Esophagus squamous epithelium (tissue), 5 donors: Measurements from ENCODE around the gene MN1. TPM values are rescaled to one million over a fixed set of nuclear protein-coding genes. Genes with fewer than 3 reads are reported as not detected.
A peak's percentile ranks its signal among the peaks of the same experiment; 100 is the strongest.

Experiments used
- DNase-seq: peaks from one replicate; lab custom pipeline; 2025; lab: John Stamatoyannopoulos, UW
- H3K27ac ChIP-seq, 4 donors: fragments of 200-600 bp; sonication (generic); one replicate each; pipeline ENCODE4 v1.5.1; 2016 to 2019; ENCODE audit warnings: mild to moderate bottlenecking in 1 of 4
- H3K27me3 ChIP-seq, 4 donors: fragments of 200-600 bp; sonication (generic); 1 replicate in 3 of 4; 2 replicates in 1 of 4; pipeline versions ENCODE4 v1.5.1 to v1.6.0; 2017 to 2021; ENCODE audit warnings: antibody characterized with exemption in 1 of 4
- H3K36me3 ChIP-seq, 3 donors: fragments of 200-600 bp; sonication (generic); one replicate each; pipeline ENCODE4 v1.5.1; 2016 to 2019
- H3K4me1 ChIP-seq, 3 donors: fragments of 200-600 bp; sonication (generic); one replicate each; pipeline ENCODE4 v1.5.1; 2017 to 2019
- H3K4me3 ChIP-seq, 4 donors: fragments of 200-600 bp; sonication (generic); 1 replicate in 3 of 4; 2 replicates in 1 of 4; pipeline ENCODE4 v1.5.1; 2016 to 2019; ENCODE audit warnings: mild to moderate bottlenecking in 2 of 4, moderate library complexity in 1 of 4
- H3K9me3 ChIP-seq, 3 donors: fragments of 200-600 bp; sonication (generic); one replicate each; pipeline ENCODE4 v1.5.1; 2016 to 2019
- CTCF ChIP-seq, 6 experiments: fragments of 450-650 bp in 4 of 6; fragments of 200-600 bp in 2 of 6; sonication (generic) in 2 of 6; IDR thresholded peaks; one replicate each; pipeline ENCODE4 v1.5.1; 2016 to 2019; ENCODE audit warnings: antibody characterized with exemption in 6 of 6, mild to moderate bottlenecking in 4 of 6, moderate library complexity in 4 of 6
- POLR2A ChIP-seq, 4 donors: fragments of 450-650 bp; IDR thresholded peaks; one replicate each; pipeline ENCODE4 v1.6.1; 2017; ENCODE audit warnings: antibody characterized with exemption in 4 of 4, mild to moderate bottlenecking in 4 of 4, moderate library complexity in 3 of 4
- WGBS, 2 donors: methylation state at CpG; one replicate each; pipeline ENCODE4 v1.1.5; 2018; 5-methylcytosine and 5-hydroxymethylcytosine counted together
- intact Hi-C: fragments of 100-400 bp; cut with DNase I; formaldehyde crosslinking; loops from one replicate; pipeline ENCODE4 v1.15.0; 2022
- total RNA-seq, 4 donors: library from RNA; depleted of rRNA; stranded (reverse); fragments of >200 nt; gene quantifications; one replicate each; pipeline ENCODE4 v1.1.0, GENCODE V29; 2016
- donor health status: DM: yes; HTN: yes; CAD: no.

MN1 gene
- total RNA-seq, 4 donors from 2014 or later, result 2.0 to 6.9 (median 3.1) TPM

GRCh38 chr22:27757928-27758525 is 43.5 kb downstream of the MN1 start:
- Histone ChIP-seq H3K9me3 (no peaks in the 10 kb centered on the region), H3K4me1 (peaks cover 8 to 57% (median 20%) of the 10 kb centered on the region in 3 donors), H3K27me3 (no peaks in the 10 kb centered on the region), H3K4me3 (no peak overlapping the region), H3K36me3 (no peaks in the 10 kb centered on the region), H3K27ac (peak overlapping the region in 3 of 4 donors; percentile 63 to 88 (median 74))
- TF ChIP-seq CTCF (IDR thresholded peaks at IDR 0.05) (no peak), POLR2A (IDR thresholded peaks at IDR 0.05) (no peak)
- 78 to 81% methylated on average over 4 to 5 of the region's 6 CpGs for WGBS, 2 donors
- no peak for DNase-seq
- intact Hi-C loops, result no loop called here

GRCh38 chr22:27756212-27756660 is 45.3 kb downstream of the MN1 start:
- DNase-seq, result no peak
- intact Hi-C loops, result no loop called here
- Histone ChIP-seq H3K27me3 (no peaks in the 10 kb centered on the region), H3K4me3 (no peak overlapping the region), H3K4me1 (peaks cover 14 to 66% (median 29%) of the 10 kb centered on the region in 3 donors), H3K36me3 (no peaks in the 10 kb centered on the region), H3K9me3 (no peaks in the 10 kb centered on the region), H3K27ac (peak overlapping the region in 3 of 4 donors; percentile 34 to 88 (median 66))
- WGBS, 2 donors, result 76 to 81% methylated on average over 6 to 10 of the region's 16 CpGs
- TF ChIP-seq POLR2A (IDR thresholded peaks at IDR 0.05) (no peak), CTCF (IDR thresholded peaks at IDR 0.05) (no peak)

GRCh38 chr22:27755521-27756211 is 45.9 kb downstream of the MN1 start:
- no peak for DNase-seq
- intact Hi-C loops, result no loop called here
- no peaks in the 10 kb centered on the region for H3K9me3 ChIP-seq
- H3K27ac ChIP-seq, result peak overlapping the region in 3 of 4 donors; percentile 66 to 88 (median 72)
- no peak overlapping the region for H3K4me3 ChIP-seq
- H3K27me3 ChIP-seq, result no peaks in the 10 kb centered on the region
- TF ChIP-seq CTCF (IDR thresholded peaks at IDR 0.05) (no peak), POLR2A (IDR thresholded peaks at IDR 0.05) (no peak)
- 63 to 65% methylated on average over 18 to 19 of the region's 19 CpGs for WGBS, 2 donors
- H3K4me1 ChIP-seq, result peaks cover 14 to 72% (median 29%) of the 10 kb centered on the region in 3 donors
- no peaks in the 10 kb centered on the region for H3K36me3 ChIP-seq

GRCh38 chr22:27754888-27755480 is 46.6 kb downstream of the MN1 start:
- no peak for DNase-seq
- Histone ChIP-seq H3K9me3 (no peaks in the 10 kb centered on the region), H3K27me3 (no peaks in the 10 kb centered on the region), H3K27ac (peak overlapping the region; percentile 29 to 88 (median 69)), H3K4me3 (no peak overlapping the region), H3K4me1 (peaks cover 14 to 79% (median 32%) of the 10 kb centered on the region in 3 donors), H3K36me3 (no peaks in the 10 kb centered on the region)
- intact Hi-C loops, result no loop called here
- TF ChIP-seq POLR2A (IDR thresholded peaks at IDR 0.05), result no peak
- no peak for TF ChIP-seq CTCF (IDR thresholded peaks at IDR 0.05)
- 50 to 68% methylated on average over 2 to 4 of the region's 8 CpGs for WGBS, 2 donors
